IMR-90 (cell line): ENCODE results near the gene SLC41A1. TPM values are rescaled to one million over a fixed set of nuclear protein-coding genes. Genes with fewer than 3 reads are reported as not detected.

Experiments
- ATAC-seq: fragments of 200-7000 bp; cut with Tn5 transposase; 2 replicates; pipeline ENCODE4 v1.9.1; 2020; ENCODE audit warnings: low read depth, mild to moderate bottlenecking, moderate library complexity
- BruUV-seq: library from RNA; stranded (reverse); fragments of 400-500 nt; replicated peaks from 2 replicates; lab custom pipeline; 2021; lab: Mats Ljungman, UMichigan
- CTCF ChIA-PET: fragments of 300-600 bp; formaldehyde crosslinking; extraction: SDS; loops from one replicate; lab custom pipeline; 2021; ENCODE audit warnings: antibody characterized with exemption; lab: Yijun Ruan, JAX
- POLR2A ChIA-PET: fragments of 300-600 bp; sonication (Branson Sonifier 250); formaldehyde crosslinking; loops from one replicate; lab custom pipeline; 2022; ENCODE audit warnings: antibody characterized with exemption; ENCODE audit not compliant: unreplicated experiment; lab: Charles Lee
- DNase-seq: peaks from one replicate; pipeline ENCODE4 v3.0.0; 2013
- H2AFZ ChIP-seq: replicated peaks from 2 replicates; pipeline ENCODE3; 2013; ENCODE audit warnings: low read length, mild to moderate bottlenecking; ENCODE audit not compliant: poor library complexity
- H2AK5ac ChIP-seq: 2 replicates; pipeline ENCODE4 v1.6.1; 2013; ENCODE audit warnings: low read depth, low read length, inconsistent platforms
- H2AK9ac ChIP-seq: replicated peaks from 2 replicates; pipeline ENCODE3; 2013; ENCODE audit warnings: mild to moderate bottlenecking, low read depth, low read length, moderate library complexity; ENCODE audit not compliant: poor library complexity
- H2BK120ac ChIP-seq: 2 replicates; pipeline ENCODE4 v1.6.1; 2013; ENCODE audit warnings: low read depth, low read length, inconsistent platforms
- H2BK15ac ChIP-seq: 3 replicates; pipeline ENCODE4 v1.6.1; 2013; ENCODE audit warnings: low read depth, low read length, inconsistent platforms
- H2BK20ac ChIP-seq: 2 replicates; pipeline ENCODE4 v1.6.1; 2013; ENCODE audit warnings: low read depth, mild to moderate bottlenecking, inconsistent platforms, low read length, moderate library complexity
- H2BK5ac ChIP-seq: 2 replicates; pipeline ENCODE4 v1.6.1; 2013; ENCODE audit warnings: mild to moderate bottlenecking, low read depth, low read length, inconsistent platforms; ENCODE audit not compliant: poor library complexity, severe bottlenecking
- H3K14ac ChIP-seq: replicated peaks from 2 replicates; pipeline ENCODE4 v1.6.1; 2013; ENCODE audit warnings: low read depth, low read length, inconsistent platforms
- H3K18ac ChIP-seq: 2 replicates; pipeline ENCODE4 v1.6.1; 2013; ENCODE audit warnings: low read depth, low read length, control low read depth
- H3K23ac ChIP-seq: 2 replicates; pipeline ENCODE4 v1.6.1; 2013; ENCODE audit warnings: low read depth, low read length, inconsistent platforms
- H3K27ac ChIP-seq: 2 replicates; pipeline ENCODE4 v1.5.1; 2013; ENCODE audit warnings: mild to moderate bottlenecking, control low read depth, low read length; ENCODE audit not compliant: insufficient read depth
- H3K27me3 ChIP-seq: 2 replicates; pipeline ENCODE4 v1.6.1; 2013; ENCODE audit warnings: low read length; ENCODE audit not compliant: control insufficient read depth, insufficient read depth
- H3K36me3 ChIP-seq: 2 replicates; pipeline ENCODE4 v1.6.1; 2013; ENCODE audit warnings: low read length, mixed read lengths; ENCODE audit not compliant: control insufficient read depth, insufficient read depth
- H3K4ac ChIP-seq: 2 replicates; pipeline ENCODE4 v1.6.1; 2013; ENCODE audit warnings: low read depth, low read length, inconsistent platforms
- H3K4me1 ChIP-seq: 2 replicates; pipeline ENCODE4 v1.6.1; 2013; ENCODE audit warnings: low read length, mixed read lengths; ENCODE audit not compliant: control insufficient read depth, insufficient read depth
- H3K4me2 ChIP-seq: 2 replicates; pipeline ENCODE4 v1.6.1; 2013; ENCODE audit warnings: low read depth, mild to moderate bottlenecking, control low read depth, low read length, moderate library complexity
- H3K4me3 ChIP-seq: 2 replicates; pipeline ENCODE4 v1.5.1; 2013; ENCODE audit warnings: low read depth, mild to moderate bottlenecking, control low read depth, low read length, moderate library complexity; ENCODE audit not compliant: insufficient read depth
- H3K56ac ChIP-seq: 2 replicates; pipeline ENCODE4 v1.6.1; 2013; ENCODE audit warnings: low read length, inconsistent platforms; ENCODE audit not compliant: insufficient read depth; ENCODE audit errors: extremely low read depth
- H3K79me1 ChIP-seq, 2 experiments: 2 replicates each; pipeline ENCODE4 v1.6.1; 2013; ENCODE audit warnings: low read length in 2 of 2, inconsistent platforms in 1 of 2, low read depth in 1 of 2
- H3K9ac ChIP-seq: 2 replicates; pipeline ENCODE4 v1.6.1; 2013; ENCODE audit warnings: low read depth, low read length, control low read depth
- H3K9me1 ChIP-seq: 2 replicates; pipeline ENCODE4 v1.6.1; 2013; ENCODE audit warnings: low read length, inconsistent platforms; ENCODE audit not compliant: insufficient read depth
- H3K9me3 ChIP-seq: 2 replicates; pipeline ENCODE4 v1.6.1; 2013; ENCODE audit warnings: low read length; ENCODE audit not compliant: control insufficient read depth, insufficient read depth
- H4K20me1 ChIP-seq: 2 replicates; pipeline ENCODE4 v1.6.1; 2013; ENCODE audit warnings: low read length, inconsistent platforms; ENCODE audit not compliant: insufficient read depth
- H4K5ac ChIP-seq: 2 replicates; pipeline ENCODE4 v1.6.1; 2013; ENCODE audit warnings: mild to moderate bottlenecking, low read depth, low read length, control low read depth
- H4K8ac ChIP-seq, 2 experiments: 2 replicates each; pipeline ENCODE4 v1.6.1; 2013; ENCODE audit warnings: low read depth in 2 of 2, low read length in 2 of 2, control low read depth in 1 of 2, inconsistent platforms in 1 of 2
- H4K91ac ChIP-seq: 2 replicates; pipeline ENCODE4 v1.6.1; 2013; ENCODE audit warnings: low read depth, low read length, inconsistent platforms; ENCODE audit not compliant: insufficient read depth
- CHD1 ChIP-seq: IDR thresholded peaks from 2 replicates; pipeline ENCODE4 v1.6.1; 2012; ENCODE audit warnings: low read depth, low read length, improper control_type of control experiment
- MAFK ChIP-seq: IDR thresholded peaks from 2 replicates; pipeline ENCODE4 v1.6.1; 2012; ENCODE audit warnings: low read depth, low read length, improper control_type of control experiment
- MAZ ChIP-seq: IDR thresholded peaks from 2 replicates; pipeline ENCODE4 v1.6.1; 2012; ENCODE audit warnings: low read depth, mild to moderate bottlenecking, low read length, improper control_type of control experiment, moderate library complexity, borderline replicate concordance
- MXI1 ChIP-seq: IDR thresholded peaks from 2 replicates; pipeline ENCODE4 v1.6.1; 2012; ENCODE audit warnings: low read depth, mild to moderate bottlenecking, low read length, moderate library complexity, borderline replicate concordance
- NFE2L2 ChIP-seq: fragments of 150-350 bp; IDR thresholded peaks from 2 replicates; pipeline ENCODE4 v1.6.1; 2016; ENCODE audit warnings: low read depth, mild to moderate bottlenecking, low read length
- POLR2A ChIP-seq: IDR thresholded peaks from 2 replicates; pipeline ENCODE4 v1.6.1; 2012; ENCODE audit warnings: mild to moderate bottlenecking, low read depth, low read length
- RCOR1 ChIP-seq: IDR thresholded peaks from 2 replicates; pipeline ENCODE4 v1.6.1; 2012; ENCODE audit warnings: mild to moderate bottlenecking, low read length, improper control_type of control experiment; ENCODE audit not compliant: insufficient replicate concordance
- RFX5 ChIP-seq: IDR thresholded peaks from 2 replicates; pipeline ENCODE4 v1.8.0; 2012; ENCODE audit warnings: low read depth, mild to moderate bottlenecking, low read length, moderate library complexity
- SMC3 ChIP-seq: fragments of 150-350 bp; IDR thresholded peaks from 2 replicates; pipeline ENCODE4 v1.6.1; 2016; ENCODE audit warnings: low read depth, mild to moderate bottlenecking, antibody characterized with exemption, low read length, moderate library complexity
- WGBS, 2 experiments: methylation state at CpG; one replicate each; pipeline versions ENCODE4 v1.1.5 to v1.1.7; 2013; ENCODE audit warnings: missing lambda C conversion rate in 2 of 2; ENCODE audit not compliant: insufficient read length in 1 of 2; ENCODE audit errors: extremely low coverage in 2 of 2; 5-methylcytosine and 5-hydroxymethylcytosine counted together
- dilution Hi-C: fragments of 300-500 bp; cut with HindIII; formaldehyde crosslinking; loops from one replicate; pipeline ENCODE4 v1.14.3; 2018; ENCODE audit warnings: low sequenced_read_pairs; ENCODE audit not compliant: unreplicated experiment
- in situ Hi-C: fragments of 300-500 bp; cut with MboI; formaldehyde crosslinking; loops from 3 replicates; pipeline ENCODE4 v1.14.3; 2019; ENCODE audit warnings: low sequenced_read_pairs, inconsistent platforms, mixed read lengths
- intact Hi-C: fragments of 100-400 bp; cut with micrococcal nuclease; formaldehyde crosslinking; loops from 2 replicates; pipeline ENCODE4 v1.10.0; 2022
- polyA plus RNA-seq, 3 experiments: library from polyadenylated mRNA; depleted of rRNA; stranded (reverse); fragments of >200 nt; gene quantifications; 2 replicates each; pipeline ENCODE4 v1.2.3, GENCODE V29; 2012; ENCODE audit warnings: low replicate concordance in 1 of 3
- total RNA-seq: library from RNA; depleted of rRNA; stranded (reverse); fragments of >200 nt; gene quantifications from 2 replicates; pipeline ENCODE4 v1.2.3, GENCODE V29; 2012
- TF ChIP-seq, protein P1 (sequence below): fragments of 150-350 bp; IDR thresholded peaks from 2 replicates; pipeline ENCODE4 v1.6.1; 2017; ENCODE audit warnings: mild to moderate bottlenecking, antibody characterized with exemption, low read length, low read depth
- TF ChIP-seq, protein P2 (sequence below): fragments of 150-350 bp; IDR thresholded peaks from 2 replicates; pipeline ENCODE4 v1.6.1; 2016; ENCODE audit warnings: low read depth, mild to moderate bottlenecking, low read length, moderate library complexity, borderline replicate concordance

Gene SLC41A1
- total and polyA plus RNA-seq, 2 of the 4 experiments (the other 2 are of a cell fraction), result 6.3 to 26.3 TPM

DNA sequence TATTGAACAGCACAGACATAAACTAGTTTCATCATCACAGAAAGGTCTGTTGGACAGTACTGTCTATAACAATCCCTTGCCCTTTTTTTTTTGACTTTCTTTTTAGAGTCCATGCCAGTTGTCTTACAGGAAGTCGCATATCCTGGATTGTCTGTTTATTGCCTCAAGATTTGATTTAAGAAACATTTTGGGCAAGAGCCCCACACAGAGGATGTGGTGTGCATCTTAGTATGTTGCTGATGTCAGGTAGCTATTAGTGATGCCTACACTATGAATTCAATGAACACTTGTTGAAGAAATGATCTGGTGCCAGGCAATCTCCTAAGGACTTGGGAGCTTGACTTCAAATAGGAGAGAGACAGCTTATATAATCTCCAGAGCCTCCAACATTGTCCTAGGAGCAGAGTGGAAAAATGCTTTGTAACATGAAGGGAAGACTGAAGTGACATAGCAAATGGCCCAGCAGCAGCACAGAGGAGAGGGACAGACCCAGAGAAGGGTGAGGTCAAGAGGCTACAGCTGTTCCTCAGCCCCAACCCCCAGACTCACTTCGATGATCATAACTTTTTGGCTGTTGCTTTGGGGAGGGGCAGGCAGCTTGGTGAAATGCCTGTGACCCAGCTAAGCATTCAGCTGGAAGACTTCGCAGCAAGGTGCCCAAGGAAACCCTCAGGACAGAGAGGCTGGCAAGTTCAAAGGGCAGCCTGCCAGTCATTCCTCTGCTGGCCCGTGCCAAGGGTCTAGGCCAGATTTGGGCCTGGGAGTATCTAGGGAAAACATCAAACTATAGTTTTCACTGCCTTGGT lies 30.2 kb downstream of the SLC41A1 start:
- no TSS peak for BruUV-seq
- 67% methylated on average over 1 of the region's 4 CpGs; no CpG with 5 or more reads in 1 of the 2 experiments for WGBS, 2 experiments
- H3K4me1 ChIP-seq, result no peaks in the 10 kb centered on the region
- H3K36me3 ChIP-seq, result no peaks in the 10 kb centered on the region
- no peak overlapping the region for H2BK120ac ChIP-seq
- no peak overlapping the region for H3K4ac ChIP-seq
- POLR2A ChIA-PET, result no interaction called here
- H3K9me3 ChIP-seq, result no peaks in the 10 kb centered on the region
- no peak overlapping the region for H2BK5ac ChIP-seq
- no peak overlapping the region for H4K91ac ChIP-seq
- no peak for ATAC-seq
- peaks cover 3% of the 10 kb centered on the region; the same call in 1 of the 2 replicates for H3K9me1 ChIP-seq
- no peaks in the 10 kb centered on the region for H4K20me1 ChIP-seq
- H3K27ac ChIP-seq, result no peak overlapping the region
- H2AK9ac ChIP-seq, result no peak overlapping the region
- H2AK5ac ChIP-seq, result no peak overlapping the region
- no peak overlapping the region for H4K8ac ChIP-seq
- no peak overlapping the region for H3K14ac ChIP-seq
- dilution Hi-C loops (no loop called here), in situ Hi-C loops (no loop called here), intact Hi-C loops (no loop called here)
- H3K56ac ChIP-seq, result no peak overlapping the region
- H3K23ac ChIP-seq, result no peak overlapping the region
- CTCF ChIA-PET, result interaction anchor here (0.6 to 2.0 kb wide), 6 partner anchors 9 to 194 kb away, joined by 3 to 11 read pairs (median 3); no protein-coding TSS in a partner anchor
- no peak overlapping the region for H3K4me3 ChIP-seq
- no peak for TF ChIP-seq SMC3
- no peak for TF ChIP-seq RFX5
- TF ChIP-seq, protein P1, sequence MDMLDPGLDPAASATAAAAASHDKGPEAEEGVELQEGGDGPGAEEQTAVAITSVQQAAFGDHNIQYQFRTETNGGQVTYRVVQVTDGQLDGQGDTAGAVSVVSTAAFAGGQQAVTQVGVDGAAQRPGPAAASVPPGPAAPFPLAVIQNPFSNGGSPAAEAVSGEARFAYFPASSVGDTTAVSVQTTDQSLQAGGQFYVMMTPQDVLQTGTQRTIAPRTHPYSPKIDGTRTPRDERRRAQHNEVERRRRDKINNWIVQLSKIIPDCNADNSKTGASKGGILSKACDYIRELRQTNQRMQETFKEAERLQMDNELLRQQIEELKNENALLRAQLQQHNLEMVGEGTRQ, result no peak
- no peak for TF ChIP-seq MXI1
- TF ChIP-seq MAFK, result no peak
- TF ChIP-seq NFE2L2, result no peak
- no peak for TF ChIP-seq RCOR1
- TF ChIP-seq, protein P2, sequence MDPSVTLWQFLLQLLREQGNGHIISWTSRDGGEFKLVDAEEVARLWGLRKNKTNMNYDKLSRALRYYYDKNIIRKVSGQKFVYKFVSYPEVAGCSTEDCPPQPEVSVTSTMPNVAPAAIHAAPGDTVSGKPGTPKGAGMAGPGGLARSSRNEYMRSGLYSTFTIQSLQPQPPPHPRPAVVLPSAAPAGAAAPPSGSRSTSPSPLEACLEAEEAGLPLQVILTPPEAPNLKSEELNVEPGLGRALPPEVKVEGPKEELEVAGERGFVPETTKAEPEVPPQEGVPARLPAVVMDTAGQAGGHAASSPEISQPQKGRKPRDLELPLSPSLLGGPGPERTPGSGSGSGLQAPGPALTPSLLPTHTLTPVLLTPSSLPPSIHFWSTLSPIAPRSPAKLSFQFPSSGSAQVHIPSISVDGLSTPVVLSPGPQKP, result no peak
- TF ChIP-seq CHD1, result no peak
- TF ChIP-seq MAZ, result no peak
- TF ChIP-seq POLR2A, result no peak
- no peak for DNase-seq
- no peak overlapping the region for H3K18ac ChIP-seq
- no peaks in the 10 kb centered on the region for H3K79me1 ChIP-seq
- no peak overlapping the region for H3K9ac ChIP-seq
- H3K27me3 ChIP-seq, result peaks cover 2% of the 10 kb centered on the region
- no peak overlapping the region for H2BK20ac ChIP-seq
- H2AFZ ChIP-seq, result no peak overlapping the region
- no peak overlapping the region for H2BK15ac ChIP-seq
- H3K4me2 ChIP-seq, result no peak overlapping the region
- no peak overlapping the region for H4K5ac ChIP-seq
